Fibroblast of villous mesenchyme (primary cell): ENCODE data around the gene KIAA1671. TPM values are rescaled to one million over a fixed set of nuclear protein-coding genes. Genes with fewer than 3 reads are reported as not detected.

ENCODE experiments used
- DNase-seq: peaks from one replicate; pipeline ENCODE4 v3.0.0-alpha.2; 2010; ENCODE audit warnings: low read depth
- H3K4me3 ChIP-seq: 2 replicates; pipeline ENCODE4 v1.5.1; 2011; ENCODE audit warnings: low read depth, mild to moderate bottlenecking, low read length
- CTCF ChIP-seq: IDR thresholded peaks from 2 replicates; pipeline ENCODE4 v1.5.1; 2012; ENCODE audit warnings: low read depth, mild to moderate bottlenecking, low read length; ENCODE audit not compliant: insufficient read depth
- total RNA-seq: library from RNA; depleted of rRNA; stranded (reverse); fragments of >200 nt; gene quantifications from 2 replicates; pipeline ENCODE4 v1.2.3, GENCODE V29; 2012

KIAA1671 gene
- total RNA-seq, 1 donor: 3.5 TPM

GRCh38 chr22:25167082-25167481, 214.6 kb downstream of the KIAA1671 start:
- no peak for DNase-seq
- TF ChIP-seq CTCF: no peak
- no peak overlapping the region for H3K4me3 ChIP-seq

- H3K4me3 ChIP-seq: no peak overlapping the region
- DNase-seq: no peak
- TF ChIP-seq CTCF: no peak
These were observed 215.5 kb downstream of the KIAA1671 start for GRCh38 chr22:25167834-25168601.

DNA sequence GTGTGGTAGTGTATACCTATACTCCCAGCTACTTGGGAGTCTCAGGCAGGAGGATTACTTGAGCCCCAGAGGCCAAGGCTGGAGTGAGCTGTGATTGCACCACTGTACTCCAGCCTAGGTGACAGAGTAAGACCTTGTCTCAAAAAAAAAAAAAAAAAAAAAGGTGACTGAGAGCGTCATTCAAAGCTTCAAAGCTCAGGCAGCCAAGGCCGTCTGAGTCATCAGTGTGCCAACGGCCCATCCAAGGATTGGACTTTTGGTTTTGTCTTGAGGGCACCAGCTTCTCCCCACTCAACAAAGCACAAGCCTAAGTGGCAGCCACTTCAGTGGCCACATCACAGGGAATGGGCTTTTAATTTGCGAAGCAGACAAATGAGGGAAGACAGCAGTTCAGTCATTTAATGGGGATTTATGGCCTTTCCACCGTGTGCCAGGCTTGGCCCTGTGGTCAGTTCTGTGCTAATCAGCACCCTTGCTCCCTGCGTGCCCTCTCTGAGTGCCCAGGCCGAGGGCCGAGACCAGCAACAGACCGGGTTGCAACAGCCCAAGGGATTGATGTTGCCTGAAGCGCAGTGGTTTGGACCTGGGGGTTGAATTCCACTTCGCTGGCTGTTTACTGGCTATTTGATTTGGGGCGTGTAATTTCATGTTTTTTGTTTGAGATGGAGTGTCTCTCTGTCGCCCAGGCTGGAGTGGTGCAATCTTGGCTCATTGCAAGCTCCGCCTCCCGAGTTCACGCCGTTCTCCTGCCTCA, 216.9 kb downstream of the KIAA1671 start:
- H3K4me3 ChIP-seq: no peak overlapping the region
- no peak for TF ChIP-seq CTCF
- no peak for DNase-seq

DNA sequence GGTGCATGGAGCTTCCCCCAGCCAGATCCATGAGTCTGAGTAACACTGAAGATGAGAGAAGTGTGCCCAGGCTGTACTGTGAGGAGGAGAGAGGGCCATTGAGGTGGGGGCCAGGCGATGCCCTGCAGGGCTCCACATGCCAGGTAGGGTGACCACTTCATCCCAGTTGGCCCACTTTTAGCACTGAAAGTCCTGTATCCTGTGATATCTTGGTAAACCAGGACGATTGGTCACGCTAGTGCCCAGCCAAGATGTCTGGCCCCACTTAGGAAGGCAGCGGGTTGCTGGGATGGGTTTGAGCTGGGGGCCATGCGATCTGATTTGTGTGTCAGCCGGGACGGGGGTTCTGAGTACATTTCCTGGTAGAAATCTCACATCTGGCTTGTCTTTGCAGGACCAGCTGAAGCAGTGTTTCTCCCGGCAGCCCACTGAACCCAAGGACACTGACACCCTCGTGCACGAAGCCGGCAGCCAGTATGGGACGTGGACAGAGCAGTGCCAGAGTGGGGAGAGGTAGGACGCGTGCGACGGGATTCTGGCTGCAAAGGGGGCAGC, 218.0 kb downstream of the KIAA1671 start:
- TF ChIP-seq CTCF: no peak
- no peak for DNase-seq
- no peak overlapping the region for H3K4me3 ChIP-seq

GRCh38 chr22:25172153-25172552, 219.6 kb downstream of the KIAA1671 start:
- no peak overlapping the region for H3K4me3 ChIP-seq

More at GRCh38 chr22:25172153-25172552, 219.6 kb downstream of the KIAA1671 start:
- no peak for TF ChIP-seq CTCF
- DNase-seq: no peak
